HG03045 (cell line): ENCODE measurements around the gene NFS1.
"Not testable (repeated sequence)": the region's sequence is repeated elsewhere in the genome, so short reads cannot be mapped to it uniquely, and the experiment has no call there.

Source experiments
- ATAC-seq: cut with Tn5 transposase; IDR thresholded peaks from one replicate; pipeline ENCODE4 v1.9.1; 2021; ENCODE audit warnings: mild to moderate bottlenecking, moderate library complexity; ENCODE audit not compliant: unreplicated experiment

Gene NFS1

DNA sequence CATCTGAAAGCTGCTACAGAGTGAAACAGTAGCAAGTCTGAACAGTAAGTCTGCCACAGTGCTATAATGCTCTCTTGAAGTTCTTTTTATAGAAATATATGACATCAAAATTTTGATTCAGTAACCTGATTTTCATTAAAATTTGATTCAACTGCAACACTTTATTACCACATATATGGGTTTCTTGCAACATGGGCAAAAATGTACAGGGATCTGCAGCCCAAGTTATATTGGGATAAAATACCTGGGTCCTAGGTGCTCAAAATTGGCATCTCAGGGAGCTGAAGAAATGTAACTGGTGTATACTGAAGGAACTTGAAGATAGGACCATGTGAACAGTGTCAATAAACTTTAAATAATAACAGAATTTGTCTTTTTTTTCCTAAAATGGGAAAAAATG, 10.9 kb upstream of the NFS1 start:
- ATAC-seq = no peak

DNA sequence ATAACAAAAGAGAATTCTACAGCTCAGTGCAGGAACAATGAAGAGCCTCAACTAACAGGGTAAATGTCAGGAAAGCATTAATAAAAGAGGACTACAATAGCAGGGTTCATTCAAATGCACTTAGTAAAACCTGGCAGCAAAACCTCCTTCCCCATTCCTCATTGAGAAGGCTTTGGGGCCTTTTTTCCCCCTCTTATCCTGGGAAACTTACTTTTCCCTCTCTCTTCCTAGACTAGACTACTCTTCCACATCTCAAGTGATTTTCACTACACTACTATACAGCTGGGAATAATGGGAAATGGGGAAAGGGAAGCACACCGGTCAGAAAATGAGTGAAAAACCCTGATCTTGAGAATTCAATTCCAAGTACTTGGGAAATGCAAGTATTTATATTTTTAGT, 10.1 kb upstream of the NFS1 start:
- ATAC-seq = no peak

DNA sequence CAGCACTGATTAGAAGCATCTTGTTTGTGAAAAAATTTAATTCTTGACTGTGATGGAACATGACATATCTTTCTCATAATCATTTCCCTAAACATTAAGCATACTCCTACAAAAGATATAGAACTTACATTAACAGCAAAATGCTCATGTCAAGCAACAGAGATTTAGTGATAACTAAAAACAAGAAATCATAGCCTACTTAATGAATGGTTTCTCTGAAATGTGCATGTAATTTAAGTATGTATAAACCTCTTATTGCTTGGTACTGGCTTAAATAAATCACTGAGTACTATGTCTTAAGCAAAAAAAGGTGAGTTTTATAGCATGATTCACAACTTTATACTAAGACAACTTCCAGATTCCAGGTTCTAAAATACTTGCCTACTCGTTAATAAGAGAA, 9.3 kb upstream of the NFS1 start:
- ATAC-seq = no peak

DNA sequence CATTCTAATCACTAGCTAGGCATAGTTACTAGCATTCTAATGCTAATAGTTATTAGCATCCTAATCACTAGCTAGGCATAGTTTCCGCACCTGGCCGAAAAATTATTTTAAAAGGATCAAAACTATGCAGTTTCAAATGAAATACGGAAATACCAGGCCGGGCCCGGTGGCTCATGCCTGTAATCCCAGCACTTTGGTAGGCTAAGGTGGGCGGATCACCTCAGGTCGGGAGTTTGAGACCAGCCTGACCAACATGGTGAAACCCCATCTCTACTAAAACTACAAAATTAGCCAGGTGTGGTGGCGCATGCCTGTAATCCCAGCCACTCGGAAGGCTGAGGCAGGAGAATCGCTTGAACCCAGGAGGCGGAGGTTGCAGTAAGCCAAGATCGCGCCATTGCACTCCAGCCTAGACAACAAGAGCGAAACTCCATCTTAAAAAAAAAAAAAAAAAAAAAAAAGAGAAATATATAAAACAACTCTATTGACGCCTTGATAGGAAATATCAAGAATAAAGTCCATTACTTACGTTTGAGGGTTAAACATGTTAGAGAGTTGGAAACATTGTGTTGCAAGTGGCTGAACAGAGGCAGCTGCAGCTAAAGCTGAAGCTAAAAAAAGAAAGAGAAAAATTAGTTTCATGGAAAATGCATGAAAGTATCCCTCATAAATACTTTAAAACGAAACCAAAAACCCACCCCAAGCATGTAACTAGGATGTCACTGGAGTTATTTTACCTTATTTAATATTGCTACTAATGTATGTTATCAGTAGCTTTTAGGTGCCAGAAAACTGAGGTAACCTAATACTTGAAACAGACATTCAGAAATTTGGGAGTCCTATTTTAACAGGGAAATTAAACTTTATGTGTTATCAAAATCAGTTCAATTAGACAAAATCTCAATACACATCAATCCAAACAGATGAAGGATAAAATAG, 7.7 kb upstream of the NFS1 start:
- ATAC-seq = not testable (repeated sequence)

DNA sequence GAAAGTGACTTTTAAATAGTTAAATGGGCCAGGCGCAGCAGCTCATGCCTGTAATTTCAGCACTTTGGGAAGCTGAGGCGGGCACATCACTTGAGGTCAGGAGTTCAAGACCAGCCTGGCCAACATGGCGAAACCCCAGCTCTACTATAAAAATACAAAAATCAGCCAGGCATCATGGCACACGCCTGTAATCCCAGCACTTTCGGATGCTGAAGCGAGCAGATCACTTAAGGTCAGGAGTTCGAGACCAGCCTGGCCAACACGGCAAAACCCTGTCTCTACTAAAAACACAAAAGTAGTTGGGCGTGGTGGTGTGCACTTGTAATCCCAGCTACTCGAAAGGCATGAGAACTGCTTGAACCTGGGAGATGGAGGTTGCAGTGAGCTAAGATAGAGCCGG, 6.7 kb upstream of the NFS1 start:
- ATAC-seq = not testable (repeated sequence)

DNA sequence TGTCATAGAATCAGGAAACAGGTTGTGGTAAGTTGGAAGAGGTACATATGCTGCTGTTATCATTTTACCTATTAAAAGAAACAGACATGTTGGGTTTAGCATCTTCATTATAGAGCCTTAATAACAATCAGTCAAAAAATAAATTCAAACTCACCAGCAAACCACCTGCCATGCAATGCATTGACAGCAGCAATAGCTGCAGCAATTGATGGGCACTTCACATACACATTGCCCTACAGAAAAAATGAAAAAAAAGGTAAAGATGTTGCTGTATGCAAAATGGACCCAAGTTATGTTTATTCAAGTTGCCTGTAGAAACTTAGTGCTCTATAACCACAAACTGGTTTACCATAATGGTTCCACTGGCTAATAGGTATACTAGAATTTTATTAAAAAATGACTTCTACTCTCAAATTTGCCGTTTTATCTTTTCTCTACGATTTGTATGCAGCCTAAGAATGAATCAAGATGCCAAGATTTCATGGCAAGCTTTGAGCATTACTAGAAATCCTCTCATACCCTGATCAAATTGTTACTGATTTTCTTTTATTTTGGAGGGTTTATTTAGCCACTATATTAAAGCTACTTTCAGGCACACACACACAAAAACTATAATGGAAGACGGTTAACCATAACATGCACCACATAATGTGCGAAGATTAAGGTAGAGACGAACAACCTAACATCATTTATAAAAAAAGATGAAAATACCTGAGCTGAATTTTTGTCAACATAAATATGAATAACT, 5.5 kb upstream of the NFS1 start:
- no peak for ATAC-seq

- ATAC-seq = no peak
Measured at GRCh38 chr20:35702824-35703695, 3.9 kb upstream of the NFS1 start.

DNA sequence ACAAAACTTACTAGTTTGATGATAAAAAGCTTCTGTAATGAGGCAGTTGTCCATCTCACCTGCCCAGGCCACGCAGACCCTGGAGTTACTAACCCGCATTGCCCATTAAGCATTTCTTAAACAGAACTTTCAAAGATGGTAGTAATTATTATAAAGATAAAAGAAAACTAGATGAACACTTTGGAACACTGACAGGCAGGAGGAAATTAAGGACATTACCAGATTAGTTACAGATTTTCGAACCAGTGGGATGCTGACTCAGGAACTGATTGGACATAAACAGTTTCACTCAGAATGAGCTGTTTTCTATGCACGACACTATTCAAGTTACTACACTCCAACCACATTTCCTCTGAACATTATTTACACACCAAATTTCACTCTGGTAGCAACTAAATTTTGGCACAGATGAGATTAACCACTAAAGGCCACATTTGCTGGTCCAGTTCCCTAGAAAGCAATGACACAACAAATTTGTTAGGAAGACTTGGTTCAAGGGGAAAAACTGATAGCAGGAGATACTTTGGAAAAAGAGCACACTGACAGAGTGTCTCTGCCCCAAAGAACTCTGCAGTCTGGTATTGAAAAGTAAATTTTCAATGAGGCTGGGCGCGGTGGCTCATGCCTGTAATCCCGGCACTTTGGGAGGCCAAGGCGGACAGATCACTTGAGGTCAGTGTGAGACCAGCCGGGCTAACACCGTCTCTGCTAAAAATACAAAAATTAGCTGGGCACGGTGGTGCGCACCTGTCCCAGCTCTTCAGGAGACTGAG, 3.1 kb upstream of the NFS1 start:
- no peak for ATAC-seq

DNA sequence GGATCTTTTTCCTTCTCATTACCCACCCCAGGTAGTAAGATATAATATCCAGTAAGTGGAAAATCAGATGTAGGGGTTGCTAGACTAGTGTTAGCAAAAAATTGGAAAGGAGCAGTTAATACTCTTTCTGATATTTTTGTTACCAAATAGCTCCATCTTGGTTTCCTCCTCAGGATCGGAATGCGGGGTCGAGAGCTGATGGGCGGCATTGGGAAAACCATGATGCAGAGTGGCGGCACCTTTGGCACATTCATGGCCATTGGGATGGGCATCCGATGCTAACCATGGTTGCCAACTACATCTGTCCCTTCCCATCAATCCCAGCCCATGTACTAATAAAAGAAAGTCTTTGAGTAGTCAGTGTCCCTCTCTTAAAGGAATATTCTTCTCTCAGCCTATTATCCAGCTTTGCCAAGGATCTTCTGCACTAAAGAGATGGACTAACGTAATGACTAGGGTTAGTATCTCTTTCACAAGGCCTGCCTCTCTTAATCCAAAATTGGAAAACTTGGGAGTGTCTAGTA, 1.5 kb upstream of the NFS1 start:
- ATAC-seq = no peak

GRCh38 chr20:35699957-35700624, 939 bp upstream of the NFS1 start:
- no peak for ATAC-seq

- ATAC-seq = peak; percentile 27
Measured at GRCh38 chr20:35698298-35699126, 640 bp downstream of the NFS1 start.

DNA sequence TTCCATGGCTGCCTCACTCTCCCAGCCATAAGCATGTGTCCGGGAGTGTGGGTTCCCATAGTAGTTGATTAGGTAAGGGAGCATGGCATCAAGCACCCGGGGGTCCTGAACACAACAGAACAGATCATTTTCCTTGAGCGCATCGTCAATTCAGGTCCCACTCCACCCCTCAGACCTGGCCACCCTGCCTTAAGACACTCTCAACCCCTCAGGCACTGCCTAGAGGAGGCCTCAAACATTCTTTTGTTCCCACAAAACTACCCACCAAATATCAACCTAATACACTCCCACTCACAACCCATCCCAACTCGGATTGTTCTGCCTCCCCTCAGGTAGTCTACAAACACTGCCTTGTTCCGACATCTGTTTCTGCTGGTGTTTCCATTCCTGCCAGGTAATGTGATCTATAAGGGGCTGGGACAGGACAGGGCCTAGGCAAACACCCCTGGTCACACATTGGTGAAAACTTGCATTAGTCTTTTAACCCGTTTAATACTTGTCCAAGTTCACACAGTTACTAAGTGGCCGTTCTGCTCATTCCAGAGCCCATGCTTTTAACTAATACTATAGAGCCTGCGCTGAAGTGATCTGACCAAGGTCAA, 1.4 kb downstream of the NFS1 start:
- no peak for ATAC-seq

DNA sequence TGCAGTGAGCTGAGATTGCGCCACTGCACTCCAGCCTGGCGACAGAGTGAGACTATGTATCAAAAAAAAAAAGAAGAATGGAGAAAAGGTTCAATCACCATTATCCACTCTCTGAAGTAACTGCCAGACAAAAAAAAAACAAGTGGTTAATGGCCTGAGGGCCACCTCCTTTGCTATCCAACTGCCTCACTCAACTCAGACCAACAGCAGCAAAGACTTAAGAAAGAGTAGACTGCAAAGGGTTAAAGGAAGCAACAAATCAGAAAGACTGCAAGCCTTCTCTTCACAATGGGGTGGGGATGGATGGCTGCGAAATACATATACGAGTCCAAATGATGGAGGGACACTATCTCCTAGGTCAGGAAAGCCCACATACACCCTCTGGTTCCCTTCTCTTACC, 3.2 kb downstream of the NFS1 start:
- no peak for ATAC-seq

- ATAC-seq = no peak
Measured at GRCh38 chr20:35695245-35695749, 3.9 kb downstream of the NFS1 start.

DNA sequence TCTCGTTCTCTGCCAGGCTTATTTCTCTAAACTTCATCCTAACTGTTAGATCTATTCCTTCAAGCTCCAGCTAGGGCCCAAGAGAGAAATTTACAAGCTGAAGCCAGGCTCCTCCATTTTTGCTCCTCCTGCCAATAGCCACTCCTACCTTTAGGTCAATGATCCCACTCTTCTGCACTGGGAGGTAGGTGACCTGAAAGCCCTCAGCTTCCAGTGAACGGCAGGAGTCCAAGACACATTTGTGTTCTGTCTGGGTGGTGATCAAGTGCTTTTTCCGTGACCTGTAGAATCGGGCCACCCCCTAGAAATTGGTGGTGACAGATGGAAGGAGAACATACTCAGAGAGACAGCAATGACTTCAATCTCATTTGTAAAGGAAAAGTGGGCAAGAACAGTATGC, 8.9 kb downstream of the NFS1 start:
- ATAC-seq = no peak

GRCh38 chr20:35686872-35687271, 12.3 kb downstream of the NFS1 start:
- ATAC-seq = not testable (repeated sequence)

DNA sequence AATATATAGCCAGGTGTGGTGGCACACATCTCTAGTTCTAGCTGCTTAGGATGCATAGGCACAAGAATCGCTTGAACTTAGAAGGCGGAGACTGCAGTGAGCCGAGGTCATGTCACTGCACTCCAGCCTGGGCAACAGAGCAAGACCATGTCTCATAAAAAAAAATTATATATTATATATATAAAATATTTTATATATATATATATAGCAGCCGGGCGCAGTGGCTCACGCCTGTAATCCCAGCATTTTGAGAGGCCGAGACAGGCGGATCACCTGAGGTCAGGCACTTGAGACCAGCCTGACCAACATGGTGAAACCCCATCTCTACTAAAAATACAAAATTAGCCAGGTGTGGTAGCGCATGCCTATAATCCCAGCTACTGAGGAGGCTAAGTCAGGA, 13.8 kb downstream of the NFS1 start:
- not testable (repeated sequence) for ATAC-seq

GRCh38 chr20:35681960-35682359, 17.2 kb downstream of the NFS1 start:
- no peak for ATAC-seq
